PC-9 (cell line): Measurements from ENCODE around the gene ADARB2. TPM values are rescaled to one million over a fixed set of nuclear protein-coding genes. Genes with fewer than 3 reads are reported as not detected.
"Not testable (repeated sequence)": the region's sequence is repeated elsewhere in the genome, so short reads cannot be mapped to it uniquely, and the experiment has no call there.

Experiments
- BruUV-seq: library from RNA; stranded (reverse); fragments of 400-500 nt; replicated peaks from 2 replicates; lab custom pipeline; 2021; lab: Mats Ljungman, UMichigan
- CTCF ChIA-PET: fragments of 300-600 bp; sonication (Branson Sonifier 250); formaldehyde crosslinking; loops from one replicate; lab custom pipeline; 2022; ENCODE audit warnings: antibody characterized with exemption; lab: Charles Lee
- POLR2A ChIA-PET: fragments of 300-600 bp; sonication (Branson Sonifier 250); formaldehyde crosslinking; loops from one replicate; lab custom pipeline; 2022; ENCODE audit warnings: antibody characterized with exemption; ENCODE audit not compliant: unreplicated experiment; lab: Charles Lee
- DNase-seq, 2 experiments: peaks; one replicate each; pipeline versions ENCODE4 v3.0.0 to v3.0.0-alpha.2; 2015 to 2022; ENCODE audit warnings: mixed read lengths in 1 of 2
- H2AFZ ChIP-seq: fragments of 200-600 bp; sonication (generic); 2 replicates; pipeline ENCODE4 v1.8.1; 2017; ENCODE audit warnings: antibody characterized with exemption
- H3F3A ChIP-seq: fragments of 200-600 bp; sonication (generic); 2 replicates; pipeline ENCODE4 v1.8.1; 2017; ENCODE audit warnings: antibody characterized with exemption, mild to moderate bottlenecking, low read depth; ENCODE audit not compliant: insufficient read depth
- H3K27ac ChIP-seq: fragments of 200-600 bp; sonication (generic); 2 replicates; pipeline ENCODE4 v1.6.1; 2016; ENCODE audit warnings: mixed run types
- H3K27me3 ChIP-seq: fragments of 200-600 bp; sonication (generic); 2 replicates; pipeline ENCODE4 v1.6.1; 2016; ENCODE audit warnings: low read depth, mixed run types; ENCODE audit not compliant: insufficient read depth
- H3K36me3 ChIP-seq: fragments of 200-600 bp; sonication (generic); 2 replicates; pipeline ENCODE4 v1.6.1; 2016; ENCODE audit warnings: low read depth, mixed run types
- H3K4me1 ChIP-seq: fragments of 200-600 bp; sonication (generic); replicated peaks from 2 replicates; pipeline ENCODE4 v1.6.1; 2016; ENCODE audit warnings: mixed run types; ENCODE audit not compliant: insufficient read depth
- H3K4me2 ChIP-seq: fragments of 200-600 bp; sonication (generic); 2 replicates; pipeline ENCODE4 v1.6.1; 2017; ENCODE audit warnings: mixed run types
- H3K4me3 ChIP-seq: fragments of 200-600 bp; sonication (generic); 2 replicates; pipeline ENCODE4 v1.6.1; 2016; ENCODE audit warnings: mixed run types
- H3K79me2 ChIP-seq: fragments of 200-600 bp; sonication (generic); 2 replicates; pipeline ENCODE4 v1.6.1; 2017; ENCODE audit warnings: low read depth, mixed run types
- H3K9me2 ChIP-seq: fragments of 200-600 bp; sonication (generic); 2 replicates; pipeline ENCODE4 v1.8.1; 2017; ENCODE audit warnings: mild to moderate bottlenecking; ENCODE audit not compliant: insufficient read depth
- H3K9me3 ChIP-seq: fragments of 200-600 bp; sonication (generic); 2 replicates; pipeline ENCODE4 v1.8.1; 2016; ENCODE audit warnings: low read depth; ENCODE audit not compliant: insufficient read depth
- H4K20me1 ChIP-seq: fragments of 200-600 bp; sonication (generic); 2 replicates; pipeline ENCODE4 v1.8.1; 2017; ENCODE audit not compliant: insufficient read depth
- CTCF ChIP-seq: fragments of 200-600 bp; sonication (generic); conservative IDR thresholded peaks from 2 replicates; pipeline ENCODE4 v1.6.1; 2017; ENCODE audit warnings: mixed run types, antibody characterized with exemption, mild to moderate bottlenecking, moderate library complexity
- EZH2 ChIP-seq: fragments of 200-600 bp; sonication (generic); IDR thresholded peaks from 2 replicates; pipeline ENCODE4 v1.8.0; 2017; ENCODE audit warnings: antibody characterized with exemption, low read depth
- intact Hi-C: fragments of 100-400 bp; cut with micrococcal nuclease; formaldehyde crosslinking; loops from one replicate; pipeline ENCODE4 v1.10.0; 2022; ENCODE audit not compliant: unreplicated experiment
- total RNA-seq: library from RNA; stranded (reverse); gene quantifications from 2 replicates; pipeline ENCODE4 v1.2.3, GENCODE V29; 2021

The ADARB2 gene
- total RNA-seq, 1 experiment from 2014 or later, result not detected

- DNase-seq, result no peak
- no peak for TF ChIP-seq CTCF
- TF ChIP-seq EZH2, result no peak
- BruUV-seq, result no TSS peak
- H3K27ac ChIP-seq, result no peak overlapping the region
- intact Hi-C loops, result no loop called here
- no peaks in the 10 kb centered on the region for H3K4me1 ChIP-seq
- H3K9me3 ChIP-seq, result no peaks in the 10 kb centered on the region
- H3K79me2 ChIP-seq, result no peaks in the 10 kb centered on the region
- H3K9me2 ChIP-seq, result no peaks in the 10 kb centered on the region
- no peaks in the 10 kb centered on the region for H3K36me3 ChIP-seq
- H4K20me1 ChIP-seq, result no peaks in the 10 kb centered on the region
- no peak overlapping the region for H3K4me3 ChIP-seq
- H3F3A ChIP-seq, result no peaks in the 10 kb centered on the region
- peaks cover 58% of the 10 kb centered on the region for H3K27me3 ChIP-seq
- CTCF ChIA-PET, result no interaction called here
- H2AFZ ChIP-seq, result no peak overlapping the region
- no peak overlapping the region for H3K4me2 ChIP-seq
- POLR2A ChIA-PET, result no interaction called here
Measured at GRCh38 chr10:1538531-1539061, 198.7 kb downstream of the ADARB2 start.

GRCh38 chr10:1538121-1538520, 199.2 kb downstream of the ADARB2 start:
- DNase-seq, result no peak
- H3K4me3 ChIP-seq, result no peak overlapping the region
- H3K9me2 ChIP-seq, result no peaks in the 10 kb centered on the region
- no peak overlapping the region for H3K4me2 ChIP-seq
- H3F3A ChIP-seq, result no peaks in the 10 kb centered on the region
- H3K27ac ChIP-seq, result no peak overlapping the region
- no peak for TF ChIP-seq EZH2
- no peak for TF ChIP-seq CTCF
- no peaks in the 10 kb centered on the region for H3K79me2 ChIP-seq
- no peaks in the 10 kb centered on the region for H4K20me1 ChIP-seq
- H3K36me3 ChIP-seq, result no peaks in the 10 kb centered on the region
- H3K27me3 ChIP-seq, result peaks cover 58% of the 10 kb centered on the region
- no peaks in the 10 kb centered on the region for H3K4me1 ChIP-seq
- ChIA-PET CTCF (no interaction called here), POLR2A (no interaction called here)
- no TSS peak for BruUV-seq
- H3K9me3 ChIP-seq, result no peaks in the 10 kb centered on the region
- intact Hi-C loops, result no loop called here
- H2AFZ ChIP-seq, result no peak overlapping the region

- H3K4me1 ChIP-seq, H3K79me2 ChIP-seq, H3K9me2 ChIP-seq, H3K4me3 ChIP-seq, H4K20me1 ChIP-seq, DNase-seq, POLR2A ChIA-PET, H2AFZ ChIP-seq, H3F3A ChIP-seq, H3K36me3 ChIP-seq, CTCF ChIA-PET, H3K9me3 ChIP-seq, H3K4me2 ChIP-seq, intact Hi-C loops, H3K27ac ChIP-seq, BruUV-seq: not testable (repeated sequence)
- peaks cover 55% of the 10 kb centered on the region for H3K27me3 ChIP-seq
Measured at GRCh38 chr10:1537449-1537848, 199.9 kb downstream of the ADARB2 start.

GRCh38 chr10:1536341-1536740, 201.0 kb downstream of the ADARB2 start:
- Histone ChIP-seq H4K20me1 (no peaks in the 10 kb centered on the region), H3K4me2 (no peak overlapping the region), H3K79me2 (no peaks in the 10 kb centered on the region), H3K4me3 (no peak overlapping the region), H3K4me1 (no peaks in the 10 kb centered on the region), H3K27ac (no peak overlapping the region), H3K9me2 (no peaks in the 10 kb centered on the region), H3K36me3 (no peaks in the 10 kb centered on the region), H2AFZ (no peak overlapping the region), H3K27me3 (peaks cover 65% of the 10 kb centered on the region), H3K9me3 (no peaks in the 10 kb centered on the region), H3F3A (no peaks in the 10 kb centered on the region)
- no peak for TF ChIP-seq EZH2
- no peak for TF ChIP-seq CTCF
- no TSS peak for BruUV-seq
- POLR2A ChIA-PET, result no interaction called here
- intact Hi-C loops, result no loop called here
- DNase-seq, result no peak
- CTCF ChIA-PET, result no interaction called here
